NB4 (cell line): ENCODE results near the gene PRR35.

Source experiments
- POLR2A ChIP-seq: IDR thresholded peaks from 2 replicates; pipeline ENCODE4 v1.6.1; 2011; ENCODE audit warnings: mild to moderate bottlenecking; ENCODE audit not compliant: insufficient read length; ENCODE audit errors: extremely low read depth
- TF ChIP-seq, protein P1 (sequence below): IDR thresholded peaks from one replicate; pipeline ENCODE4 v1.5.1; 2012; ENCODE audit warnings: low read depth, low read length

DNA sequence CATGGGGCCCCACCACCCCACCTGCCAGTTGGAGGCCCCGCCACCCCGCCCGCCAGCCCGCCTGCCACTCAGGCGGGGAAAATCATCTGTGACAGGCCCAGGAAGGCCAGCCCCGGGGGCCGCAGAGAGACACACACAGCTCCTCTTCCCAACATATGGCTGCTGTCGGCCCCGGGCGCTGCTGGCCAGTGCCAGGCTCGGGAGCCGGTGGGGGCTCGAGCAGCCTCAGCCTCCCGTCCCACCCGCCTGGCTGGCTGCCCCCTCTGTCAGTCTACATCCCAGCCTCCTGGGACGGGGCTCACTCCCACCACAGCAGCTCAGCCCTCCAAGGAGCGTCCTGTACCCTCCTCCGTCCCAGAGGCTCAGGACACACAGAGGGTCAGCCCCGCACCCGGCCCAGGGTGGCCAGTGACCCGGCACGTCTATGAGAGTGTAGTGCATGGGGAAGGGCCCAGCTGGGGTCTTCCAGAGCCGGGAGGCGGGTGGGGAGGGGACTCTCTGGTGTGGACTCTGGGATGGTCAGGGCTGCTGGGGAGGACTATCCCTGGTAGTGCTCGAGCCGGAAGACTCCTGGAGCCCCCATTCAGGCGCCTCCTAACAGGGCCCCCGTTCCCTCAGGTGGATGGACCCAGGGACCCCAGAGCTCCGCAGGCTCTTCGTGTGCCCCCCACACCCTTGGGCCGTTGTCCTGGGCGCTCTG is 3.6 kb upstream of the PRR35 start:
- no peak for TF ChIP-seq POLR2A
- TF ChIP-seq, protein P1, sequence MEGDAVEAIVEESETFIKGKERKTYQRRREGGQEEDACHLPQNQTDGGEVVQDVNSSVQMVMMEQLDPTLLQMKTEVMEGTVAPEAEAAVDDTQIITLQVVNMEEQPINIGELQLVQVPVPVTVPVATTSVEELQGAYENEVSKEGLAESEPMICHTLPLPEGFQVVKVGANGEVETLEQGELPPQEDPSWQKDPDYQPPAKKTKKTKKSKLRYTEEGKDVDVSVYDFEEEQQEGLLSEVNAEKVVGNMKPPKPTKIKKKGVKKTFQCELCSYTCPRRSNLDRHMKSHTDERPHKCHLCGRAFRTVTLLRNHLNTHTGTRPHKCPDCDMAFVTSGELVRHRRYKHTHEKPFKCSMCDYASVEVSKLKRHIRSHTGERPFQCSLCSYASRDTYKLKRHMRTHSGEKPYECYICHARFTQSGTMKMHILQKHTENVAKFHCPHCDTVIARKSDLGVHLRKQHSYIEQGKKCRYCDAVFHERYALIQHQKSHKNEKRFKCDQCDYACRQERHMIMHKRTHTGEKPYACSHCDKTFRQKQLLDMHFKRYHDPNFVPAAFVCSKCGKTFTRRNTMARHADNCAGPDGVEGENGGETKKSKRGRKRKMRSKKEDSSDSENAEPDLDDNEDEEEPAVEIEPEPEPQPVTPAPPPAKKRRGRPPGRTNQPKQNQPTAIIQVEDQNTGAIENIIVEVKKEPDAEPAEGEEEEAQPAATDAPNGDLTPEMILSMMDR: no peak
